ENCODE data around the gene CLCN1. TPM values are rescaled to one million over a fixed set of nuclear protein-coding genes. Genes with fewer than 3 reads are reported as not detected.

CLCN1 gene
- total and polyA plus RNA-seq, 2 donors (not counting 3 experiments of a cell fraction or from before 2014, with no cell fraction given) = not detected

- Histone ChIP-seq H4K20me1 (replicated peaks; ENCODE audit: control insufficient read depth, extremely low read depth, insufficient read depth, low read length) (no peaks in the 10 kb centered on the region), H3K27me3 (ENCODE audit: control insufficient read depth in 2 of 2, insufficient read depth in 2 of 2, low read length in 2 of 2) (no peaks in the 10 kb centered on the region), H3K4me1 (ENCODE audit: control insufficient read depth, extremely low read depth, insufficient read depth, low read length) (peaks cover 25% of the 10 kb centered on the region), H3K4me3 (replicated peaks in 1 of 3; ENCODE audit: insufficient read depth in 1 of 3, low read depth in 1 of 3, low read length in 3 of 3) (no peak overlapping the region), H3K27ac (ENCODE audit: insufficient read depth, low read depth, low read length) (no peak overlapping the region), H3K36me3 (ENCODE audit: control insufficient read depth in 2 of 2, extremely low read depth in 1 of 2, insufficient read depth in 2 of 2, low read length in 2 of 2) (peaks cover 0 to under 1% of the 10 kb centered on the region in 2 experiments), H3K9ac (replicated peaks; ENCODE audit: extremely low read depth, insufficient read depth, low read length) (no peak overlapping the region), H3K4me2 (ENCODE audit: insufficient read depth, low read length) (no peak overlapping the region), H3K9me3 (replicated peaks; ENCODE audit: control insufficient read depth, insufficient read depth, low read length) (no peaks in the 10 kb centered on the region), H3K79me2 (ENCODE audit: control insufficient read depth, insufficient read depth, low read length) (no peaks in the 10 kb centered on the region), H2AFZ (ENCODE audit: low read depth, low read length) (no peak overlapping the region), H3K9me1 (replicated peaks; ENCODE audit: control insufficient read depth, extremely low read depth, insufficient read depth, low read length) (no peaks in the 10 kb centered on the region)
- POLR2A ChIA-PET = no interaction called here
- dilution Hi-C loops (cut with MboI; ENCODE audit: extremely low pct_ligation_motif_present, low sequenced_read_pairs) = loop anchor here (25.0 kb wide), 1 partner anchor 114 kb away; no protein-coding TSS in a partner anchor
- intact Hi-C loops (cut with micrococcal nuclease) = no loop called here
- no TSS peak for BruUV-seq (replicated peaks)
- no peak for FAIRE-seq
- CTCF ChIA-PET = interaction anchor here (1.3 to 1.6 kb wide), 3 partner anchors 9 to 102 kb away, joined by 3 to 4 read pairs (median 3); no protein-coding TSS in a partner anchor
- DNase-seq (ENCODE audit: low read depth, low spot score) = no peak
- TF ChIP-seq MAX (IDR thresholded peaks at IDR 0.05; ENCODE audit: insufficient read depth, insufficient read length) (no peak), FOS (IDR thresholded peaks at IDR 0.05; ENCODE audit: borderline replicate concordance, insufficient read depth, low read length) (no peak), MYC (IDR thresholded peaks at IDR 0.05; ENCODE audit: low read depth, low read length) (no peak), POLR2A (IDR thresholded peaks at IDR 0.05; ENCODE audit: low read depth, low read length) (no peak), CTCF (IDR thresholded peaks at IDR 0.05; ENCODE audit: extremely low read depth in 1 of 2, insufficient read depth in 1 of 2, low read depth in 1 of 2, low read length in 2 of 2) (no peak), GATA2 (IDR thresholded peaks at IDR 0.05; ENCODE audit: insufficient read depth, insufficient read length, low read depth, low read length) (no peak), POLR2AphosphoS5 (IDR thresholded peaks at IDR 0.05; ENCODE audit: insufficient read depth, low read depth, low read length) (no peak), EZH2 (IDR thresholded peaks at IDR 0.05; ENCODE audit: borderline replicate concordance, low read depth, low read length, severe bottlenecking) (no peak), JUN (IDR thresholded peaks at IDR 0.05; ENCODE audit: borderline replicate concordance, insufficient read depth, insufficient read length, low read depth) (no peak)
Measured at GRCh38 chr7:143397710-143398530, 82.0 kb downstream of the CLCN1 start.
